Astrocyte (in vitro differentiated cells and primary cell): Measurements from ENCODE around the gene ACOT8. TPM values are rescaled to one million over a fixed set of nuclear protein-coding genes. Genes with fewer than 3 reads are reported as not detected.

Experiments used
- DNase-seq: peaks from one replicate; pipeline ENCODE4 v3.0.0-alpha.2; 2010; ENCODE audit warnings: low read depth
- FAIRE-seq: peaks from 2 replicates; lab custom pipeline; 2011; peaks lifted over from hg19 to GRCh38; lab: Jason Lieb, UNC
- H2AFZ ChIP-seq: 2 replicates; pipeline ENCODE4 v1.6.0; 2012; ENCODE audit warnings: low read depth, low read length, inconsistent platforms
- H3K27ac ChIP-seq: 2 replicates; pipeline ENCODE4 v1.5.1; 2011; ENCODE audit warnings: low read depth, low read length, inconsistent platforms
- H3K27me3 ChIP-seq: 2 replicates; pipeline ENCODE4 v1.6.0; 2011; ENCODE audit warnings: low read length, inconsistent platforms; ENCODE audit not compliant: insufficient read depth
- H3K36me3 ChIP-seq: 2 replicates; pipeline ENCODE4 v1.5.1; 2011; ENCODE audit warnings: low read length, inconsistent platforms; ENCODE audit not compliant: insufficient read depth
- H3K4me1 ChIP-seq: 2 replicates; pipeline ENCODE4 v1.5.1; 2011; ENCODE audit warnings: low read length, inconsistent platforms; ENCODE audit not compliant: insufficient read depth
- H3K4me2 ChIP-seq: 2 replicates; pipeline ENCODE4 v1.6.0; 2012; ENCODE audit warnings: low read length, inconsistent platforms
- H3K4me3 ChIP-seq: 2 replicates; pipeline ENCODE4 v1.5.1; 2011; ENCODE audit warnings: low read depth, mild to moderate bottlenecking, low read length, inconsistent platforms; ENCODE audit not compliant: insufficient read depth
- H3K79me2 ChIP-seq: 2 replicates; pipeline ENCODE4 v1.6.0; 2012; ENCODE audit warnings: mild to moderate bottlenecking, low read length, inconsistent platforms; ENCODE audit not compliant: insufficient read depth
- H3K9ac ChIP-seq: 2 replicates; pipeline ENCODE4 v1.6.0; 2012; ENCODE audit warnings: mild to moderate bottlenecking, low read length, inconsistent platforms
- H3K9me3 ChIP-seq: 2 replicates; pipeline ENCODE4 v1.5.1; 2012; ENCODE audit warnings: low read depth, mild to moderate bottlenecking, low read length, inconsistent platforms; ENCODE audit not compliant: insufficient read depth
- H4K20me1 ChIP-seq: 2 replicates; pipeline ENCODE4 v1.6.0; 2012; ENCODE audit warnings: low read length, inconsistent platforms; ENCODE audit not compliant: insufficient read depth
- H3K27ac Mint-ChIP-seq: one replicate; pipeline ENCODE4 v1.8.0; 2021; ENCODE audit warnings: mild to moderate bottlenecking, mixed read lengths; ENCODE audit not compliant: unreplicated experiment
- H3K27me3 Mint-ChIP-seq: one replicate; pipeline ENCODE4 v1.8.0; 2021; ENCODE audit warnings: low read depth, mixed read lengths; ENCODE audit not compliant: unreplicated experiment
- H3K36me3 Mint-ChIP-seq: one replicate; pipeline ENCODE4 v1.8.0; 2021; ENCODE audit warnings: low read depth, mixed read lengths; ENCODE audit not compliant: unreplicated experiment
- H3K4me1 Mint-ChIP-seq: one replicate; pipeline ENCODE4 v1.8.0; 2021; ENCODE audit warnings: low read depth, mixed read lengths; ENCODE audit not compliant: unreplicated experiment
- H3K4me3 Mint-ChIP-seq: one replicate; pipeline ENCODE4 v1.8.0; 2021; ENCODE audit warnings: mild to moderate bottlenecking, moderate library complexity, mixed read lengths; ENCODE audit not compliant: unreplicated experiment
- H3K9me3 Mint-ChIP-seq: one replicate; pipeline ENCODE4 v1.8.0; 2021; ENCODE audit warnings: mild to moderate bottlenecking, mixed read lengths; ENCODE audit not compliant: unreplicated experiment
- EZH2 ChIP-seq: IDR thresholded peaks from 2 replicates; pipeline ENCODE4 v1.6.1; 2012; ENCODE audit warnings: mild to moderate bottlenecking, low read length, inconsistent platforms; ENCODE audit not compliant: insufficient read depth
- total RNA-seq: library from RNA; stranded (reverse); gene quantifications from 2 replicates; pipeline ENCODE4 v1.2.1, GENCODE V29; 2021
- TF ChIP-seq, protein P1 (sequence below): IDR thresholded peaks from 2 replicates; pipeline ENCODE4 v1.5.1; 2011; ENCODE audit warnings: low read depth, mild to moderate bottlenecking, inconsistent platforms, low read length, moderate library complexity; ENCODE audit not compliant: insufficient read depth

Gene ACOT8
- total RNA-seq, 1 donor from 2014 or later = 22.0 TPM

DNA sequence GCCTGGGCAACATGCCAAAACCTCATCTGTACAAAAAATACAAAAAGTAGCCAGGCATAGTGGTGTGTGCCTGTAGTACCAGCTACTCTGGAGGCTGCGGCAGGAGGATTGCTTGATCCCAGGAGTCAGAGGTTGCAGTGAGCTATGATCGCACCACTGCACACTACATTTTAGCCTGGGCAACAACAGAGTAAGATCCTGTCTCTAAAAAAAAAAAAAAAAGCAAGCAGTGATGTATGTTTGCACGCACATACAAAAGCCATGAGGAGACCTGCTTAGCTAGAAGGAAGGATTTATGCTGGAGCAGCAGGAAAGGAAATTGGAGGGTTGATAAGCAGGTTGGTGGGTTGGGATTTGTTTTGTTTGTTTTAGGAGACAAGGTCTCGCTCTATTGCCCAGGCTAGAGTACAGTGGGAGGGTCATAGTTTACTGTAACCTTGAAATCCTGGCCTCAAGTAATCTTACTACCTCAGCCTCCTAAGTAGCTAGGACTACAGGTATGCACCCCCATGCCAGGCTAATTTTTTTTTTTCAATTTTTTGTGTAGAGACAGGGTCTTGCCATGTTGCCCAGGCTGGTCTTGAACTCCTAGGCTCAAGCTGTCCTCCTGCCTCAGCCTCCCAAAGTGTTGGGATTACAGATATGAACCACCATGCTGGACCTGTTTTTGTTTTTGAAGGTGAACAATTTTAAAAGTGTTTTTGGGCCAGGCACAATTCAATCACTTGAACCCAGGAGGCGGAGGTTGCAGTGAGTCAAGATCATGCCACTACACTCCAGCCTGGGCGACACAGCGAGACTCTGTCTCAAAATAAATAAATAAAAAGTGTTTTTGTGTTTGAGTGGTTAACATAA lies 4.3 kb upstream of the ACOT8 start:
- Mint-ChIP-seq H3K36me3 (peaks cover 2% of the 10 kb centered on the region), H3K4me3 (no peak overlapping the region), H3K27me3 (no peaks in the 10 kb centered on the region), H3K27ac (no peak overlapping the region), H3K9me3 (no peaks in the 10 kb centered on the region), H3K4me1 (peaks cover 13% of the 10 kb centered on the region)
- no peak for TF ChIP-seq EZH2
- TF ChIP-seq, protein P1, sequence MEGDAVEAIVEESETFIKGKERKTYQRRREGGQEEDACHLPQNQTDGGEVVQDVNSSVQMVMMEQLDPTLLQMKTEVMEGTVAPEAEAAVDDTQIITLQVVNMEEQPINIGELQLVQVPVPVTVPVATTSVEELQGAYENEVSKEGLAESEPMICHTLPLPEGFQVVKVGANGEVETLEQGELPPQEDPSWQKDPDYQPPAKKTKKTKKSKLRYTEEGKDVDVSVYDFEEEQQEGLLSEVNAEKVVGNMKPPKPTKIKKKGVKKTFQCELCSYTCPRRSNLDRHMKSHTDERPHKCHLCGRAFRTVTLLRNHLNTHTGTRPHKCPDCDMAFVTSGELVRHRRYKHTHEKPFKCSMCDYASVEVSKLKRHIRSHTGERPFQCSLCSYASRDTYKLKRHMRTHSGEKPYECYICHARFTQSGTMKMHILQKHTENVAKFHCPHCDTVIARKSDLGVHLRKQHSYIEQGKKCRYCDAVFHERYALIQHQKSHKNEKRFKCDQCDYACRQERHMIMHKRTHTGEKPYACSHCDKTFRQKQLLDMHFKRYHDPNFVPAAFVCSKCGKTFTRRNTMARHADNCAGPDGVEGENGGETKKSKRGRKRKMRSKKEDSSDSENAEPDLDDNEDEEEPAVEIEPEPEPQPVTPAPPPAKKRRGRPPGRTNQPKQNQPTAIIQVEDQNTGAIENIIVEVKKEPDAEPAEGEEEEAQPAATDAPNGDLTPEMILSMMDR = no peak
- Histone ChIP-seq H3K27ac (no peak overlapping the region), H3K4me3 (no peak overlapping the region), H4K20me1 (no peaks in the 10 kb centered on the region), H3K79me2 (peaks cover 9% of the 10 kb centered on the region), H3K4me1 (peaks cover 16% of the 10 kb centered on the region), H3K36me3 (no peaks in the 10 kb centered on the region), H3K4me2 (no peak overlapping the region), H3K9ac (no peak overlapping the region), H3K9me3 (no peaks in the 10 kb centered on the region), H3K27me3 (no peaks in the 10 kb centered on the region), H2AFZ (no peak overlapping the region)
- DNase-seq (no peak), FAIRE-seq (no peak)

DNA sequence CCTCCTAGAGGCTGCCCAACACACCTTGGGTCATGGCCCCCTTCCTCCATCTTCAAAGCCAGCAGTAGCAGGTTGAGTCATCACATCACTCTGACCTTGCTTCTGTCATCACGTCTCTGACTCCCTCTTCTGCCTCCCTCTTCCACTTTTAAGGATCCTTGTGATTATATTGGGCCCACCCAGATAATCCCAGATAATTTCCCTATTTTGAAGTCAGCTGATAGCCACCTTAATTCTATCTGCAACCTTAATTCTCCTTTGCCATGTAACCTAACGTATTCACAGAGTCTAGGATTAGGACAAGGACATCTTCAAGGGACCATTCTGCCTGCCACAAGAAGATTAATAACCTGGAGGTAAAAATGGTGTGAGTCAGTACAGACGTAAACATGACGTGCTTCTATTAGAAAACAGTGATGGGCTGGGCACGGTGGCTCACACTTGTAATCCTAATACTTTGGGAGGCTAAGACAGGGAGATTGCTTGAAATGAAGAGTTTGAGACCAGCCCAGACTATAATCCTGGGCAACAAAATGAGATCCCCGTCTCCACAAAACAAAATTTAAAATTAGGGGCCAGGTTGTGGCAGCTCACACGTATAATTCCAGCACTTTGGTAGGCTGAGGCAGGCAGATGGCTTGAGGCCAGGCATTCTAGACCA lies 3.5 kb upstream of the ACOT8 start:
- H3K27me3 ChIP-seq = no peaks in the 10 kb centered on the region
- no peak overlapping the region for H2AFZ ChIP-seq
- H3K27ac ChIP-seq = no peak overlapping the region
- no peak overlapping the region for H3K9ac ChIP-seq
- no peak for TF ChIP-seq EZH2
- TF ChIP-seq, protein P1 = no peak
- H3K9me3 Mint-ChIP-seq = no peaks in the 10 kb centered on the region
- FAIRE-seq = no peak
- no peak overlapping the region for H3K4me3 ChIP-seq
- H3K4me3 Mint-ChIP-seq = no peak overlapping the region
- no peaks in the 10 kb centered on the region for H3K36me3 ChIP-seq
- H3K36me3 Mint-ChIP-seq = peaks cover 2% of the 10 kb centered on the region
- H3K9me3 ChIP-seq = no peaks in the 10 kb centered on the region
- peaks cover 13% of the 10 kb centered on the region for H3K4me1 Mint-ChIP-seq
- H3K27ac Mint-ChIP-seq = peak overlapping the region; percentile 1
- no peaks in the 10 kb centered on the region for H3K27me3 Mint-ChIP-seq
- H3K79me2 ChIP-seq = peaks cover 17% of the 10 kb centered on the region
- peaks cover 4% of the 10 kb centered on the region for H4K20me1 ChIP-seq
- no peak overlapping the region for H3K4me2 ChIP-seq
- H3K4me1 ChIP-seq = peaks cover 24% of the 10 kb centered on the region
- DNase-seq = peak; percentile 42

DNA sequence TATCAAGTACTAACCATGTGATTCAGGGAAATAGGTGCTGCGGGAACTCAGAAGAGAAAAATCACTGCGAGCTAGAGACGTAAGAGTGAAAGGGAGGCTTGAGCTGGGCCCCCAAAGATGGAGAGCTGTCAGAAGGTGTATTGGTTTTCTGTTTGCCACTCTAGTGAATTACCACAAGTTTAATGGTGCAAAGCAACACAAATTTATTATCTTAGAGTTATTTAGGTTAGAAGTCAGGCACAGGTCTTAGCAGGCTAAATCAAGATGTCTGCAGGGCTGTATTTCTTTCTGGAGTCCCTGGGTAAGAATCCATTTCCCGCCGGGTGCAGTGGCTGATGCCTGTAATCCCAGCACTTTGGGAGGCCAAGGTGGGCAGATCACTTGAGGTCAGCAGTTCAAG lies 2.7 kb upstream of the ACOT8 start:
- Histone ChIP-seq H3K4me3 (no peak overlapping the region), H4K20me1 (peaks cover 5% of the 10 kb centered on the region), H3K79me2 (peaks cover 21% of the 10 kb centered on the region), H2AFZ (no peak overlapping the region), H3K27me3 (no peaks in the 10 kb centered on the region), H3K27ac (no peak overlapping the region), H3K4me2 (no peak overlapping the region), H3K9ac (no peak overlapping the region), H3K9me3 (no peaks in the 10 kb centered on the region), H3K4me1 (peaks cover 24% of the 10 kb centered on the region), H3K36me3 (no peaks in the 10 kb centered on the region)
- H3K27ac Mint-ChIP-seq = no peak overlapping the region
- no peaks in the 10 kb centered on the region for H3K9me3 Mint-ChIP-seq
- peaks cover 13% of the 10 kb centered on the region for H3K4me1 Mint-ChIP-seq
- FAIRE-seq (no peak), DNase-seq (no peak)
- H3K36me3 Mint-ChIP-seq = peaks cover 2% of the 10 kb centered on the region
- no peak overlapping the region for H3K4me3 Mint-ChIP-seq
- H3K27me3 Mint-ChIP-seq = no peaks in the 10 kb centered on the region
- no peak for TF ChIP-seq EZH2
- TF ChIP-seq, protein P1 = no peak
